GM12892 (cell line): Measurements from ENCODE around the gene BLID.

Experiments
- POLR2A ChIP-seq: IDR thresholded peaks from 2 replicates; pipeline ENCODE4 v1.6.1; 2011; ENCODE audit warnings: low read depth, low read length, control low read depth
- TAF1 ChIP-seq: IDR thresholded peaks from 2 replicates; pipeline ENCODE4 v1.6.1; 2011; ENCODE audit warnings: low read depth, mild to moderate bottlenecking, control low read depth, low read length, borderline replicate concordance

GRCh38 chr11:122150216-122151124, 34.5 kb upstream of the BLID start:
- no peak for TF ChIP-seq TAF1
- no peak for TF ChIP-seq POLR2A
